GM18868 (cell line): ENCODE results near the gene CBFB.

ENCODE experiments used
- ATAC-seq: cut with Tn5 transposase; IDR thresholded peaks from one replicate; pipeline ENCODE4 v1.9.1; 2021; ENCODE audit warnings: mild to moderate bottlenecking, moderate library complexity; ENCODE audit not compliant: unreplicated experiment

The CBFB gene

GRCh38 chr16:67016143-67016542 lies 12.8 kb upstream of the CBFB start:
- no peak for ATAC-seq

GRCh38 chr16:67016681-67017420 lies 12.1 kb upstream of the CBFB start:
- no peak for ATAC-seq

GRCh38 chr16:67017421-67017750 lies 11.6 kb upstream of the CBFB start:
- no peak for ATAC-seq

DNA sequence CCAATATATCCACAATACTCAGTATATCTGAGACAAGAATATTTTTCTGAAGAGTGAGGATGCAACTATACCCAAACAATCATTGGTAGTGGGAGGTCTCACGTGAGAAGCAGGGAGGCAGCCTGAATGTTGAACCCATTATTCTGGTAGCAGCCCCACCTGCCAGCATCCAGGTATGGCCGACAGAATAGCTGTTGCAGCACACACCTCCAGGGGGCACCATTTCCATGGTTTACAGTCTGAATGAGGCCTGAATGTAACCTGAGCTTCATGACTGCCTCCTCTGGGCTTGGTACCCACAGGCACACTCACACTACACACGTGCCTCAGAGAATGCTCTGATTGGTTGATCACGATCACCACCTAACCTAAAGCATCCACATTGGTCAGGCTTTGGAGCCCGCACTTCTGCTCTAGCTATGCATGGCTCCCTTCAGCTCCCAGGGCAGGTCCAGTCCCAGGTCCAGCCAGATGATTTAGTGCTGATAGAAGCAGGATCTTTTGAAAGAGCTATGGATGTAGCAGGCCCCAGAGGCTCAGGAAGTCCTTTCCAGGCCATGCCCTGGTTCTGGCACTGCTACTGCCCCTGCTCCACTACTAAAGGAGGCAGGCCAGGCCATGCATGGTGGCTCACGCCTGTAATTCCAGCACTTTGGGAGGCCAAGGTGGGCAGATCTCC lies 11.0 kb upstream of the CBFB start:
- ATAC-seq = peak; percentile 92

DNA sequence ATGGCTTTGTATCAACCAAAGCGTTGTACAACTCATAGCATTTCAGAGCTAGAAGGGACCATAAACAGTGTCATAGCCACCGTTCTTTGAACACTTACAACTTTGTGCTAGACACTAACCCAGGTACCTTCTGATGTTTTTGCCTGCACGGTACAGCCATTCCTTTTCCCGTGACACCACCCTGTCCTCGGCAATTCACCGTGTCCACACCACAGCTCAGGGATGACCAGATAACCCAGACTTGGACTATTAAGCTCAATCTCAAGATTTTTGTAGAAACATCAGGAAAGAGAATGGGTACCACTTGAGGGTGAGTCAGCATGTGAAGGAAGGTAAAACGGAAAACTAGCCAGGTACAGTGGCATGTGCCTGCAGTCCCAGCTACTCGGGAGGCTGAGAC lies 9.8 kb upstream of the CBFB start:
- ATAC-seq = no peak

- ATAC-seq = no peak
Observed at GRCh38 chr16:67021321-67021720, 7.6 kb upstream of the CBFB start.

DNA sequence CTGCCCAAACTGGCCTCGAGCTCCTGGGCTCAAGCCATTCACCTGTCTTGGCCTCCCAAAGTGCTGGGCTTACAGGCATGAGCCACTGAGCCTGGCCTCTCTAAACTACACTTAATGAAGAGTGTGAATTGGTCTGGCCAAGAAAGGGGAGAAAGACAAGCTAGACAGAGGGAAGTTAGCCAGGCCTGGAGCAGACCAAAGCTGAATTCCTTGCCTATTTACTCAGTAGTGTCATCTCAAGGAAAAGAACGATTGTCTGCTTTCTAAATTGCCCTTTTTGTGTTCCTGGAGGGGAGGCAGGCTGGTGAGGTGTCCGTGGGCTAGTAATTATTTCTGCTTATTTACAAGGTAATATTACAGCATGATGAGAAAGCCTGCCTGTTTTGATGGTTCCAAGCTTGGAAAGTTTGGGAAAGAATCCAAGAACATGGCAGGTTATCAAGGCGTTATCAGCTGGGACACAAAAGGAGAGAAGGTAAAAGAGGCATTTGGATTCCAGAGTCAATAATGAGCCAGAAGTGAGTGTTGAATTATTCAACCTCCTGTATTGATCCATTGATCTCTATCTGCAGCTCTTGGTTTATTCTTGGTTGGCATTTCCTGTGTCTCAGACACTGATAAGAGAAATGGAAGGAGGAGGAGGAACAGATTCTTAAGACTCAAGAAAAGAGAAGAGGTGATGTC lies 6.3 kb upstream of the CBFB start:
- ATAC-seq = no peak

GRCh38 chr16:67023689-67024088 lies 5.3 kb upstream of the CBFB start:
- no peak for ATAC-seq

DNA sequence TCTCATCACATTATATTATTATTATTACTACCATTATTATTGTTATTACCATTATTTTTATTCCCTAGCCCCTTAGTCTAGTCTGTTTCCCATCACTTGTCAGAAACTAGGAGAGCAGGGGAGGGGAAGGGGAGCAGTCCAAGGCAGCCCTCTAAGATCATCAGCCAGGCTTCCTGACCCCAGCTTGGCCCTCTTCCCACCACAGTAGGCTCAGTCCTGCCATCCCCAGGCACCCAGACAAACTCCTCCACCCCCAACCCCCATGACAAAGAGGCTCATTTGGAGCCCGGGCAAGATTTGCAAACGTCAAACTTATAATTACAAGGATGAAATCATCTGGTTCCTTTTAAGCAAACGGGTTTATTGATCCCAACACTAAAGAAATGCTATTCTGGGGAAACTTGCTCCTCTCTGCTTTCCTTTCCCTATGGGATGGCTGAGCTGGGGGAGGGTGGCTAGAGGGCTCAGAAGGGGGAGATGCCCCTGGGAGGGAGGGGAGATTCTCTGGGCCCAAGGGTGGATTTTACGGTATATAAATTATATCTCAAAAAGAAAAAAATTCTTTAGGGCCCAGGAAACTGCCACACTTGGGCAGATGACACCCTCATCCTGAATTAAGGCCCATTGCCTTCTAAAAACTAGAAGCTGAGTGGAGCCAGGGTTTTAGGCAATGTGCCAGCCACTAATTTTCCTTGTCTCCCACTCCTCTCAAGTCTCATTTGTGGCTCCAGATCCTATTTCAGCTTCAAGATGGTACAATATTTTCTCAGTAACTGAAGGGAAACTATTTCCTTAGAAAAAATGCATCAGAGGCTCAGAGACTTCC lies 4.4 kb upstream of the CBFB start:
- no peak for ATAC-seq

GRCh38 chr16:67025210-67025550 lies 3.8 kb upstream of the CBFB start:
- no peak for ATAC-seq

DNA sequence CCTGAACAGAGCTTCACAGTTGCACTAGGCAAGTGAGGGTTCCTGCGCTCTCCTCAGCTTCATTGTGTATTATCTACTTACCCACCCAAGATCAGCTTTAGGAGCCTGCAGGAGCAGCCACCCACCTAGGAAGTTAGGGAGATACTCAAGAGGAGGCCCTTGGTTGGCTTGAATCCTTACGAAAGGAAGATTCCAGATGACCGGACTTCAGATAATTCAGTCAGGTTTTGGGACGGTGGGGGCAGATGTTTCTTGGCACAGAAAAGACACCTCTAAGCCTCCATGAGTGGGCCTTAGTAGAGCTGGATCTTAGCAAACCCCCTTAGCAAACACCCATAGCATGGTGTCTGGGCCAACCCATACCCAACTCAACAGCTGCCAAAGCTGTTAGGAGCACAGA lies 2.4 kb upstream of the CBFB start:
- ATAC-seq = no peak

DNA sequence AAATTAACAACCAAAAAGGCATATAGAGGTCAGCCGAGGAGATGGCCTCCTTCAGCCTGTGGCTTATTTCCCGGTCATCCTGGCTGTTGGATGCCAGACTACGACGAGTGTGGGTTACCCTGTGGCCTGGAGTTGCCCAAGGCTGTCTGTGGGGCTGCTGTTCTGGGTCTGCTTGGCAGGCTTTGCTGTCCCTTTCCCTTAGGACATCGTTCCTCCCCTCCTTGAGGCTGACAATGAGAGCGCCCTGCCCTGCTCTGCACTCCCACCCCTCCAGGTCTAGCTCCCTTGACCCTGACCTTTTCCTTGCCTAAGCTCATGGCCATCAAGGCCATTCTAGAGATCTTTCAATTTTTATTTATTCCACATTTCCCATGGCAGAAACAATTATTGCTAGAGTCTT lies 1.9 kb upstream of the CBFB start:
- ATAC-seq = no peak

DNA sequence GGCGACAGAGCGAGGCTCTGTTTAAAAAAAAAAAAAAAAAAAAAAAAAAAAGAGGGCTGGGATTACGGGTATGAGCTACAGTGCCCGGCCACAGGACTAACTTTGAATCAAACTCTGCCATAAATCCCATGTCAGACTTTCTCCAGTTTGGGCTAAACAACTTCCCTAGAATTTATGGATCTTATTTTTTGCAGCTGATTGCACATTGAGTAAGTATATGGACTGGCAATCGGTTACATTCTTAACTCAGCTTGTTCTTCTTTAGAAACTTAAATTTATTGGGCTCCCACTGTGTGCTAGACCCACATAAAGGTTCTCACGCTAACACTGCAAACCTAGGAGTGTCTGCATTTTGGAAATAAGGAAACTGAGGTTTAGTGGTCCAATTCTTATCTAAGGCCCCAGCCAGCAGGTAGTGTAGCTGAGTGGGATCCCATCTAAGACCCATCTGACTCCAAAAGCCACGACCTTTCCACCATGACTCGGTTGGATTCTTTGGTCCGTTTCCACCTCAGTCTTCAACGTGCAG lies 718 bp upstream of the CBFB start:
- ATAC-seq = no peak

DNA sequence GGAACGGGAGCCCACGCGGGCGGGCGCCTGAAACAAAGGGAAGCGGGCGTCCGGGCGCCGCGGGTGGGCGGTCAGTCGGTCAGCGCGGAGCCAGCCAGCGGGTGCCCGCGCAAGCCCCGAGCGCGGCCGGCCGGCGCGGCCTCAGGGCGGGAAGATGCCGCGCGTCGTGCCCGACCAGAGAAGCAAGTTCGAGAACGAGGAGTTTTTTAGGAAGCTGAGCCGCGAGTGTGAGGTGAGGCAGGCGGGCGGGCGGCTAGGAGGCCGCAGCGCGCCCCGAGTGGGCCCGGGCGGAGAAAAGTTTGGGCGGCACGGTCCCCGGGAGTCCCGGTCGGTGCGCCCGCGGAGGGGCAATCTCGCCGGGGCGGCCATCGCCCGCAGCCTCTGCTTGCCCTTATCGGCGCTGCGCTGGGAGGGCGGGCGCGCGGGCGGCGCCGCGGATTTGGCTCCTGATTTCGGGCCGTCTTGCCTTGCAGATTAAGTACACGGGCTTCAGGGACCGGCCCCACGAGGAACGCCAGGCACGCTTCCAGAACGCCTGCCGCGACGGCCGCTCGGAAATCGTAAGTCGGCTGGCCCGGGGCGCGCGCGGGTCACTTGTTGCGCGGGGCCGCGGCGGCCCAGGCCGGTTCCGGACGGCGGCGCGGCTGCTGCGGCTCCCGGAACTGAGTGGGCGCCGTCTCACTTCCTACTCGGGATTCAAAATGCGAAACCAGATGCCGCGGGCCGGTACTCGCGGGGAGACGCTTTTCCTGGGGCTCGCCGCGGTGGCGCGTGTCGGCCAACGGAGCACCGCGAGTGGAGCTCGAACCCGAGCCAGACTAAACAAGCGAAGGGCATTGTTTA lies 526 bp downstream of the CBFB start:
- peak; percentile 33 for ATAC-seq

GRCh38 chr16:67030221-67030962 lies 1.4 kb downstream of the CBFB start:
- no peak for ATAC-seq

DNA sequence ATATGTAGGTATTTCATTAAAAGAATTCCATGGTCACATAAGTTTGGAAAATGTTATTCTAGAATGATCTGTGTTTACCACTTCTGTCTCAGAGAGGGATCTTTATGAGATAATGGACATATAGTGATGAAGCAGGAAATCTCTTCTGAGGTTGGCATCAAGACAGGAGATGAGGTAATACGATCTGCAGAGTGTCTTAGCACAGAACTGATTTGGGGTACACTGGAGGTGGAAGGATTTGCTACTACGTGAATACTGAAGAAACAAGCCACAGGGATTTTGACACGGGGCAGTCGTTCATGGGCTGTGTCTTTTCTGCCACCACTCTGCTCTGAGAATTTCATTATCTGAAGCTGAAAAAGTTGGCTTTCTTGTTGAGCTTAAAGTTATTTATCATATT lies 5.5 kb downstream of the CBFB start:
- no peak for ATAC-seq

DNA sequence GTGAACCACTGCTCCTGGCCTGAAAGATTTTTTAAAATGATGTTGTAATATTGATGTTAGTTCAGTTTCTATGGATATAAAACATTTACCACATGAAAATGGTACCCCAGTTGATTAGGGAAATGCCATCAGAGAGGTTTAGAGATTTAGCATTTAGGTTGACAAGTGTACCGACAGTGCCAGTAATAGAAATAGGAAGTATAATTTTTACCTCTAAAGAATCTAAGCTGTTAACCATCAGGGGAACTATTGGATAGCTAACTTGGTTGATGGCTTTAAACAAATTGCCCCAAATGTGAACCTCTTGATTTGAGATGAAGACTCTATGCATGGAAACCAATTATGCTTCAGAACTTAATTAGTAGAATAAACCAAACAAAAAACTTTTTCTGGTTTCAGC lies 6.4 kb downstream of the CBFB start:
- no peak for ATAC-seq

DNA sequence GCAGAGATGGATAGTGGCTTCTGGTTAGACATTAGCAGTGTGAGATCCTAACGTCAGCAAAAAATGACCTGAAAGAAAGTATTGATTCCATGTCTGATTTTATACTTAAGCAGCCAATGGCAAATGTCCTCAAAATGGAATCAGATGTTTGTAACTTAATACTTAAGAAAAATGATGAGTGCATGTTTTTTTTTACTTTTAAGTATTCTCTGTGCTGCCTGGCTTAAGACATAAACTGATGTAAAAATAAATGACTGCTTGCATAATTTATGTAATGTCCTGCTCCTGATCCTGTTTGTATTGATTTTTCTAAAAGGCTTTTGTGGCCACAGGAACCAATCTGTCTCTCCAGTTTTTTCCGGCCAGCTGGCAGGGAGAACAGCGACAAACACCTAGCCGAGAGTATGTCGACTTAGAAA lies 7.4 kb downstream of the CBFB start:
- no peak for ATAC-seq

DNA sequence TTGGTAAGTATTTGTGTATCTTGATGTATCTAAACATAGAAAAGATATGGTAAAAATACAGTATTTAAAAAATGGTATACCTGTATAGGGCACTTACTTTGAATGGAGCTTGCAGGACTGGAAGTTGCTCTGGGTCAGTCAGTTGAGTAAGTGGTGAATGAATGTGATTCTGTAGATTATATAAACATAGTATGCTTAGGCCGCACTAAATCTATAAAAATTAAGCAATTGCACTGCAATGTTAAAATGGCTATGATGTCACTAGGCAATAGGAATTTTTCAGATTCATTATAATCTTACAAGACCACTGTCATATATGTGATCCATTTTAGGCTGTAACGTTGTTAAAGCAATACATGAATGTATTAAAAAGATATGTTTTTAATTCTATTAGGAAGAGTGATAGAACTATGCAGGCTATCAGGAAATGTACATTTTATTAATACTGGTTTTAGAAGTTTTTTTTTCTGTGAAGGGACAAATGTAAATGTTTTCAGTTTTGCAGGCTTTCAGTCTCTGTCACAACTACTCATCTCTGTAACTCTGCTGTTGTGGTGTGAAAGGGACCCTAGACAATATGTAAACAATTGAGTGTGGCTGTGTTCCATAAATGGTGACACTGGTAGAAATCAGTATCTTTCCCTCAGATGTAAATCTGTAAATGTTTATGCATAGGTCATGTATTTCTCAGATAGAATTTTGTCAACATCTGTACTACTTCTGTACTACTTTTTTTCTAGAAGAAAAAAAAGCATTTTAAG lies 10.5 kb downstream of the CBFB start:
- no peak for ATAC-seq
